GM10266 (cell line): ENCODE data around the gene PITPNM2.

ENCODE experiments used
- DNase-seq: peaks from one replicate; pipeline ENCODE4 v3.0.0; 2012; ENCODE audit errors: extremely low spot score
- CTCF ChIP-seq: IDR thresholded peaks from 2 replicates; pipeline ENCODE4 v1.5.1; 2012; ENCODE audit warnings: mild to moderate bottlenecking, low read depth; ENCODE audit not compliant: control insufficient read depth, insufficient read depth; ENCODE audit errors: missing control alignments

Gene PITPNM2

GRCh38 chr12:123165537-123165936 lies 14.6 kb upstream of the PITPNM2 start:
- DNase-seq = no peak

GRCh38 chr12:123164710-123165261 lies 13.9 kb upstream of the PITPNM2 start:
- no peak for DNase-seq
- no peak for TF ChIP-seq CTCF

More at GRCh38 chr12:123165537-123165936, 14.6 kb upstream of the PITPNM2 start:
- no peak for TF ChIP-seq CTCF

GRCh38 chr12:123164222-123164621 lies 13.3 kb upstream of the PITPNM2 start:
- TF ChIP-seq CTCF = no peak
- no peak for DNase-seq

GRCh38 chr12:123163227-123163626 lies 12.3 kb upstream of the PITPNM2 start:
- TF ChIP-seq CTCF = no peak
- DNase-seq = no peak

GRCh38 chr12:123160801-123161487 lies 10.1 kb upstream of the PITPNM2 start:
- TF ChIP-seq CTCF = no peak
- no peak for DNase-seq

- DNase-seq = no peak
- no peak for TF ChIP-seq CTCF
Measured at GRCh38 chr12:123153906-123154305, 3.0 kb upstream of the PITPNM2 start.

- DNase-seq = no peak
- TF ChIP-seq CTCF = no peak
Measured at GRCh38 chr12:123152833-123153232, 1.9 kb upstream of the PITPNM2 start.
